ENCODE data around the gene CLIC3.

DNA sequence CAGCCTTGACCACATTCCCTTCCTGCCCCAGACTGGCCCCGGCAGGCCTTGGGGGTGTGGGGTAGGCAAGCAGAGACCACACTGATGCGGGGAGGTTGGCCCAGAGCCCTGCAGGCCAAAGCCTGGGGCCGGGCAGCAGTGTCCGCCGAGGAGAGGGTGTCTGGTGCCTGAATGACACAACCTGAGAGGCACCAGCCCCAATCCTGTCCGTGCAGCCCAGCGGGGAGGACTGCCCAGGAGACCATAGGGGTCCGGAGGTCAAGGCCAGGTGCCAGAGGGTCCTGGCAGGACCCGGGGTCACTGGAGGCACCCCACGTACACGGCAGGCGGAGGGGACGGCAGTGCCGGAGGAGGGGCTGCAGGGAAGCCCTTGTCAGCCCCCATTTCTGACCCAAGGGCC is 24.6 kb downstream of the CLIC3 start:
- no peak for TF ChIP-seq POLR2A (IDR thresholded peaks at IDR 0.05; ENCODE audit: low read depth, low read length)
- no peak for TF ChIP-seq POLR2AphosphoS5 (IDR thresholded peaks at IDR 0.05; ENCODE audit: low read depth, low read length)
- TF ChIP-seq TAF1 (IDR thresholded peaks at IDR 0.05; ENCODE audit: borderline replicate concordance, low read depth, low read length): no peak
